ENCODE measurements around the gene CLEC4F. TPM values are rescaled to one million over a fixed set of nuclear protein-coding genes. Genes with fewer than 3 reads are reported as not detected.

CLEC4F gene
- total RNA-seq, 2 experiments from 2014 or later, result not detected

DNA sequence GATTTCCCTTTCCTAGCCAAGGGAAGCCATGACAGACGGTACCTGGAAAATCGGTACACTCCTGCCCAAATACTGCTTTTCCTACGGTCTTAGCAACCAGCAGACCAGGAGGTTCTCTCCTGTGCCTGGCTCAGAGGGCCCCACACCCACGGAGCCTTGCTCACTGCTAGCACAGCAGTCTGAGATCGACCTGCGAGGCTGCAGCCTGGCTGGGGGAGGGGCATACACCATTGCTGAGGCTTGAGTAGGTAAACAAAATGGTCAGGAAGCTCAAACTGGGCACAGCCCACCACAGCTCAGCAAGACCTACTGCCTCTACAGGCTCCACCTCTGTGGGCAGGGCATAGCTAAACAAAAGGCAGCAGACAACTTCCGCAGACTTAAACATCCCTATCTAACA, 22.0 kb upstream of the CLEC4F start:
- Mint-ChIP-seq H3K27me3 (peaks cover 3% of the 10 kb centered on the region), H3K4me1 (ENCODE audit: low read depth) (no peaks in the 10 kb centered on the region), H3K9me3 (peaks cover 2% of the 10 kb centered on the region), H3K4me3 (no peak overlapping the region), H3K27ac (no peak overlapping the region), H3K36me3 (ENCODE audit: low read depth) (no peaks in the 10 kb centered on the region)
- DNase-seq (no peak), ATAC-seq (ENCODE audit: poor library complexity) (no peak)
- intact Hi-C loops (cut with DNase I, micrococcal nuclease), result no loop called here
- H3K36me3 ChIP-seq (ENCODE audit: insufficient read depth, low read length), result no peaks in the 10 kb centered on the region
- H3K9me3 ChIP-seq (ENCODE audit: control insufficient read depth in 1 of 2, insufficient read depth in 1 of 2, low read length in 2 of 2), result peaks cover 0 to 5% of the 10 kb centered on the region in 2 experiments
- H3K4me1 ChIP-seq (ENCODE audit: insufficient read depth, low read length), result no peaks in the 10 kb centered on the region
- ChIA-PET POLR2A (no interaction called here), CTCF (no interaction called here)
- H3K27ac ChIP-seq (ENCODE audit: low read depth in 1 of 2, low read length in 2 of 2), result no peak overlapping the region
- TF ChIP-seq, protein P1, sequence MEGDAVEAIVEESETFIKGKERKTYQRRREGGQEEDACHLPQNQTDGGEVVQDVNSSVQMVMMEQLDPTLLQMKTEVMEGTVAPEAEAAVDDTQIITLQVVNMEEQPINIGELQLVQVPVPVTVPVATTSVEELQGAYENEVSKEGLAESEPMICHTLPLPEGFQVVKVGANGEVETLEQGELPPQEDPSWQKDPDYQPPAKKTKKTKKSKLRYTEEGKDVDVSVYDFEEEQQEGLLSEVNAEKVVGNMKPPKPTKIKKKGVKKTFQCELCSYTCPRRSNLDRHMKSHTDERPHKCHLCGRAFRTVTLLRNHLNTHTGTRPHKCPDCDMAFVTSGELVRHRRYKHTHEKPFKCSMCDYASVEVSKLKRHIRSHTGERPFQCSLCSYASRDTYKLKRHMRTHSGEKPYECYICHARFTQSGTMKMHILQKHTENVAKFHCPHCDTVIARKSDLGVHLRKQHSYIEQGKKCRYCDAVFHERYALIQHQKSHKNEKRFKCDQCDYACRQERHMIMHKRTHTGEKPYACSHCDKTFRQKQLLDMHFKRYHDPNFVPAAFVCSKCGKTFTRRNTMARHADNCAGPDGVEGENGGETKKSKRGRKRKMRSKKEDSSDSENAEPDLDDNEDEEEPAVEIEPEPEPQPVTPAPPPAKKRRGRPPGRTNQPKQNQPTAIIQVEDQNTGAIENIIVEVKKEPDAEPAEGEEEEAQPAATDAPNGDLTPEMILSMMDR (IDR thresholded peaks at IDR 0.05), result no peak
- H3K27me3 ChIP-seq (ENCODE audit: control insufficient read depth in 1 of 2, insufficient read depth in 2 of 2, low read length in 2 of 2), result peaks cover 0 to 2% of the 10 kb centered on the region in 2 experiments
- no peak overlapping the region for H3K4me3 ChIP-seq (ENCODE audit: low read length)

DNA sequence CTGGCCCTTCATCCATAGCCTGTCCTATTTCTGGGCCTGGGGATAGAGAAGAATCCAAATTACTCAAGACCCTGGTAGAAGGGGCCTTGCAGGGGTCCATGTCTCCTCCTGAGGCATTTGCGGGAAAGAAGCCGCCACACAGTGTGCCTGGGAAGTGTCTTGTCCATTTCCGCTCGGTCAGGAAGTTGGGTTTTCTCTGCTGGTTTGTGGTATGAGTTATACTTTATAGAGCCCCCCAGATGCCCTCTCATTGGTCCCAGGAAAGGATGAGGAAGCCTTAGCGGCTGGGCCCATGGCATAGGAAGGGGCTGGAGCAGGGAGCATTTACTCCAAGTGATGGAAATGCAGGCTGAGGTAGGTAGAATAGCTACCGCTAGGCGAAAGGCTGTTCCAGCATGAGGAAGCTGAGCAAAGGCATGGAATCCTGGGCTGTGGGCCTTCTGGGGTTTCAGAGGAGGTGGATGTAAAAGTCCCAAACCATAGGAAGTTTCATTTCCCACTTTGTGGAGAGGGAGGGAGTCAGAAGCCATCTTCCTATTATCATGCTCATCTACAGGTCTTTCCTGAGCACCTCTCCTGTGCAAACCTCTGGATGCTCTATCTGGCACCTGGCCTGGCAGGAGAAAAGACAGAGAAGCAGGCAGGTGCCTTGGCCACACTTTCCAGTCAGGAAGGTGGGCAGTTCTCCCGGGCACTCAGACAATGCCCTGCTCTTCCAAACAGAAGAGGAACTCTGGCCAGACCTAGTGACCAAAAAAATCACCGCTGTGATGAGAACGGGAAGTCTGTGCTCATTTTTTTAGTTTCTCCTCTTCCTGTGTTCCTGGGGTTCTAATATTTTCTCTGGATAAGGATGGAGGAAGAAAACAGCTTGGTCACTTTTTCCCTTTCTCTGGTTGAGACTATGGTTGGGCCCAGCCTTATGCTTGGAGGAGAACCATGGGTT, 17.9 kb upstream of the CLEC4F start:
- no peak overlapping the region for H3K4me3 Mint-ChIP-seq
- H3K27ac Mint-ChIP-seq, result no peak overlapping the region
- intact Hi-C loops (cut with DNase I, micrococcal nuclease), result no loop called here
- ChIA-PET POLR2A (no interaction called here), CTCF (no interaction called here)
- Histone ChIP-seq H3K27me3 (ENCODE audit: control insufficient read depth in 1 of 2, insufficient read depth in 2 of 2, low read length in 2 of 2) (peaks cover 0 to 2% of the 10 kb centered on the region in 2 experiments), H3K36me3 (ENCODE audit: insufficient read depth, low read length) (no peaks in the 10 kb centered on the region), H3K27ac (ENCODE audit: low read depth in 1 of 2, low read length in 2 of 2) (no peak overlapping the region), H3K4me3 (ENCODE audit: low read length) (no peak overlapping the region), H3K9me3 (ENCODE audit: control insufficient read depth in 1 of 2, insufficient read depth in 1 of 2, low read length in 2 of 2) (peaks cover 0 to 5% of the 10 kb centered on the region in 2 experiments), H3K4me1 (ENCODE audit: insufficient read depth, low read length) (no peaks in the 10 kb centered on the region)
- ATAC-seq (ENCODE audit: poor library complexity), result no peak
- peaks cover 2% of the 10 kb centered on the region for H3K9me3 Mint-ChIP-seq
- no peaks in the 10 kb centered on the region for H3K36me3 Mint-ChIP-seq (ENCODE audit: low read depth)
- H3K27me3 Mint-ChIP-seq, result peaks cover 7% of the 10 kb centered on the region
- TF ChIP-seq, protein P1 (IDR thresholded peaks at IDR 0.05), result no peak
- no peaks in the 10 kb centered on the region for H3K4me1 Mint-ChIP-seq (ENCODE audit: low read depth)
- DNase-seq, result no peak

DNA sequence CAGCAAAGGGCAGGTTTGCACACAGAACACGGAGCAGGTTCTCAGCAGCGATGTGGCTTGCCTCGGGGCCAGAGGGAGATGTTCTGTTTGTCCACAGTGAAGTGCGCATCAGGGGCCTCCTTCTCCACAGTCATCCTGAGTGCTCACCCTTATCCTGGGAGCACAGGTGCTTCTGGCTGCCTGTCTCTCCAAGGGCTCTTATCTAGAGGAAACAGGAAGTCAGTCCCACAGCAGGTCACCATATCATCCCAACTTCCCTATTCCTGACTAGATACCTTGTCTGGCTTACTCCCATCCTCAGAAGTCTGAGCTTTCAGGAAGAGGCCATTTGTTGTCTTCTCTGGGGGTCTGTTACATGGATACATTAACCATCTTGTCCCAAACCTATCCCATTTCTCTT, 15.2 kb upstream of the CLEC4F start, which contains the start of gene CD207:
Gene CD207, minus strand, starts transcription at position 174 of the 400 bp plus-strand sequence. Its CDS starts 40 bp downstream, at position 134.
- intact Hi-C loops (cut with DNase I, micrococcal nuclease), result no loop called here
- ChIA-PET CTCF (no interaction called here), POLR2A (no interaction called here)
- no peak for DNase-seq
- Mint-ChIP-seq H3K9me3 (no peaks in the 10 kb centered on the region), H3K27ac (no peak within 1 kb of the TSS), H3K4me3 (no peak within 1 kb of the TSS), H3K36me3 (ENCODE audit: low read depth) (no peaks in the 10 kb centered on the region), H3K27me3 (peaks cover 5% of the 10 kb centered on the region), H3K4me1 (ENCODE audit: low read depth) (no peaks in the 10 kb centered on the region)
- TF ChIP-seq, protein P1 (IDR thresholded peaks at IDR 0.05), result no peak
- Histone ChIP-seq H3K27me3 (ENCODE audit: control insufficient read depth in 1 of 2, insufficient read depth in 2 of 2, low read length in 2 of 2) (peaks cover 0 to under 1% of the 10 kb centered on the region in 2 experiments), H3K9me3 (ENCODE audit: control insufficient read depth in 1 of 2, insufficient read depth in 1 of 2, low read length in 2 of 2) (no peaks in the 10 kb centered on the region), H3K4me1 (ENCODE audit: insufficient read depth, low read length) (no peaks in the 10 kb centered on the region), H3K27ac (ENCODE audit: low read depth in 1 of 2, low read length in 2 of 2) (no peak within 1 kb of the TSS), H3K4me3 (ENCODE audit: low read length) (no peak within 1 kb of the TSS), H3K36me3 (ENCODE audit: insufficient read depth, low read length) (no peaks in the 10 kb centered on the region)
- ATAC-seq (ENCODE audit: poor library complexity), result no peak

Data from CD4-positive, alpha-beta T cell (primary cell).